Nephron progenitor cell (in vitro differentiated cells): ENCODE results near the gene VGLL4.
"Not testable (repeated sequence)": the region's sequence is repeated elsewhere in the genome, so short reads cannot be mapped to it uniquely, and the experiment has no call there.

Experiments used
- DNase-seq: peaks from one replicate; pipeline ENCODE4 v3.0.0; 2021
- H3K27ac Mint-ChIP-seq: 2 replicates; pipeline ENCODE4 v1.8.0; 2021; ENCODE audit warnings: mild to moderate bottlenecking, moderate library complexity, mixed read lengths
- H3K27me3 Mint-ChIP-seq: 2 replicates; pipeline ENCODE4 v1.8.0; 2021; ENCODE audit warnings: mild to moderate bottlenecking, low read depth, mixed read lengths; ENCODE audit not compliant: poor library complexity
- H3K36me3 Mint-ChIP-seq: 2 replicates; pipeline ENCODE4 v1.8.0; 2021; ENCODE audit warnings: low read depth, mixed read lengths
- H3K4me1 Mint-ChIP-seq: 2 replicates; pipeline ENCODE4 v1.8.0; 2021; ENCODE audit warnings: mixed read lengths
- H3K4me3 Mint-ChIP-seq: 2 replicates; pipeline ENCODE4 v1.8.0; 2021; ENCODE audit warnings: mild to moderate bottlenecking, moderate library complexity, mixed read lengths
- H3K9me3 Mint-ChIP-seq: 2 replicates; pipeline ENCODE4 v1.8.0; 2021; ENCODE audit warnings: mild to moderate bottlenecking, moderate library complexity, mixed read lengths
- CTCF ChIP-seq: fragments of 200-600 bp; sonication (generic); IDR thresholded peaks from 2 replicates; pipeline ENCODE4 v1.5.0; 2021; ENCODE audit warnings: antibody characterized with exemption

Gene VGLL4, protein sequence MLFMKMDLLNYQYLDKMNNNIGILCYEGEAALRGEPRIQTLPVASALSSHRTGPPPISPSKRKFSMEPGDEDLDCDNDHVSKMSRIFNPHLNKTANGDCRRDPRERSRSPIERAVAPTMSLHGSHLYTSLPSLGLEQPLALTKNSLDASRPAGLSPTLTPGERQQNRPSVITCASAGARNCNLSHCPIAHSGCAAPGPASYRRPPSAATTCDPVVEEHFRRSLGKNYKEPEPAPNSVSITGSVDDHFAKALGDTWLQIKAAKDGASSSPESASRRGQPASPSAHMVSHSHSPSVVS

GRCh38 chr3:11643605-11644087 lies at the start of gene VGLL4:
Gene VGLL4, minus strand, starts transcription at chr3:11643915. Its CDS starts 397 bp downstream, at chr3:11643518.
- no peaks in the 10 kb centered on the region for H3K9me3 Mint-ChIP-seq
- no peak for TF ChIP-seq CTCF
- no peaks in the 10 kb centered on the region for H3K27me3 Mint-ChIP-seq

DNA sequence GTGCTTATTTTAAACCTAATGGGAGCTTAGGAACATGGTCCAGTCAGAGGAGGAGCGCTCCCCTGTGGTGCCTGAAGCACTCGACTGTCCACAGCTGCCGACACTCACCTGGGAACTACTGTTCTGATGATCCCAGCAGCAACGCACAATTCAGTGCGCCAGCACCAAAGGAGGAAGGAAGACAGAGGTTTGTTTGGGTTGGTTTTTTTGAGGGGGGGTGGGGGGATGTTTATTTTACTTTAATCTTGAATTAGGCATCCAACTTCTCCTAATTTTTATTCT lies 48.8 kb upstream of the VGLL4 start:
- Mint-ChIP-seq H3K36me3 (peaks cover 5% of the 10 kb centered on the region), H3K9me3 (no peaks in the 10 kb centered on the region), H3K4me3 (no peak overlapping the region), H3K27me3 (peaks cover 2% of the 10 kb centered on the region), H3K27ac (no peak overlapping the region), H3K4me1 (peaks cover 25% of the 10 kb centered on the region)
- no peak for TF ChIP-seq CTCF
- DNase-seq, result no peak

More at GRCh38 chr3:11643605-11644087, at the start of gene VGLL4:
- peak; percentile 84 for DNase-seq
- H3K27ac Mint-ChIP-seq, result peak within 1 kb of the TSS; percentile 100
- H3K4me3 Mint-ChIP-seq, result peak within 1 kb of the TSS; percentile 97
- H3K36me3 Mint-ChIP-seq, result peaks cover 3% of the 10 kb centered on the region
- H3K4me1 Mint-ChIP-seq, result peaks cover 59% of the 10 kb centered on the region

- H3K9me3 Mint-ChIP-seq, result no peaks in the 10 kb centered on the region
- TF ChIP-seq CTCF, result no peak
- no peak for DNase-seq
- H3K4me3 Mint-ChIP-seq, result no peak overlapping the region
- peaks cover 5% of the 10 kb centered on the region for H3K36me3 Mint-ChIP-seq
- H3K4me1 Mint-ChIP-seq, result peaks cover 25% of the 10 kb centered on the region
- no peak overlapping the region for H3K27ac Mint-ChIP-seq
- H3K27me3 Mint-ChIP-seq, result no peaks in the 10 kb centered on the region
Measured at GRCh38 chr3:11691767-11692531, 48.2 kb upstream of the VGLL4 start.

- TF ChIP-seq CTCF, result no peak
- Mint-ChIP-seq H3K4me1 (peaks cover 25% of the 10 kb centered on the region), H3K27ac (peak overlapping the region; percentile 36), H3K36me3 (peaks cover 5% of the 10 kb centered on the region), H3K27me3 (no peaks in the 10 kb centered on the region), H3K9me3 (no peaks in the 10 kb centered on the region), H3K4me3 (no peak overlapping the region)
- DNase-seq, result no peak
Measured at GRCh38 chr3:11690863-11691766, 47.4 kb upstream of the VGLL4 start.

DNA sequence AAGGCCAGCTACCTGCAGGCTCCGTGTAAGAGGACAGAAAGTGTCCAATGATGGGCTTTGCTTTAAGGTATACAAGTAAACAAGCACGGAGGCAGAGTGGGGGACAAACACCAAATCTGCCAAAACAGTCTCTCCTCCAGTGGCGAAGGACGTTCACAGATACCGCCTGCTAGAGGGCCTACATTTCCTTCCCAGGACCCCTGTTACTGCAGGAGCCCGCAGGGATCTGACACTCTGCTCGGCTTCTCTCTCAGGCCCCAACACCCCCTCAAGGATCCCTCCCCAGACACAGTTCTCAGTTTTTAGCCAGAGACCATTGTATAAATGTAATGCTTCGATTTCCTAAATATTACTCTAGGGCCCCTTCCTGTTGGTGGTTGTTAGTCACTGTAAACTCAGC lies 46.0 kb upstream of the VGLL4 start:
- Mint-ChIP-seq H3K27me3 (no peaks in the 10 kb centered on the region), H3K27ac (no peak overlapping the region), H3K4me1 (peaks cover 25% of the 10 kb centered on the region), H3K4me3 (no peak overlapping the region), H3K9me3 (no peaks in the 10 kb centered on the region), H3K36me3 (peaks cover 6% of the 10 kb centered on the region)
- TF ChIP-seq CTCF, result no peak
- DNase-seq, result no peak

GRCh38 chr3:11684980-11685379 lies 41.3 kb upstream of the VGLL4 start:
- DNase-seq, H3K27ac Mint-ChIP-seq, H3K9me3 Mint-ChIP-seq, H3K27me3 Mint-ChIP-seq, H3K4me1 Mint-ChIP-seq, H3K4me3 Mint-ChIP-seq: not testable (repeated sequence)
- H3K36me3 Mint-ChIP-seq, result peaks cover 15% of the 10 kb centered on the region
